ENCODE results near the gene SLC39A3. TPM values are rescaled to one million over a fixed set of nuclear protein-coding genes. Genes with fewer than 3 reads are reported as not detected.

SLC39A3 gene, protein sequence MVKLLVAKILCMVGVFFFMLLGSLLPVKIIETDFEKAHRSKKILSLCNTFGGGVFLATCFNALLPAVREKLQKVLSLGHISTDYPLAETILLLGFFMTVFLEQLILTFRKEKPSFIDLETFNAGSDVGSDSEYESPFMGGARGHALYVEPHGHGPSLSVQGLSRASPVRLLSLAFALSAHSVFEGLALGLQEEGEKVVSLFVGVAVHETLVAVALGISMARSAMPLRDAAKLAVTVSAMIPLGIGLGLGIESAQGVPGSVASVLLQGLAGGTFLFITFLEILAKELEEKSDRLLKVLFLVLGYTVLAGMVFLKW
- 1 to 10 TPM; 7.6 to 7.9 TPM for total RNA-seq
- 16.8 TPM for polyA plus RNA-seq (2013, experiment 1 of 2)
- 17.0 TPM for polyA plus RNA-seq (2013, experiment 2 of 2)
- 4.9 to 32.3 (median 12.0) reads per million in 172 experiments for total RNA-seq

DNA sequence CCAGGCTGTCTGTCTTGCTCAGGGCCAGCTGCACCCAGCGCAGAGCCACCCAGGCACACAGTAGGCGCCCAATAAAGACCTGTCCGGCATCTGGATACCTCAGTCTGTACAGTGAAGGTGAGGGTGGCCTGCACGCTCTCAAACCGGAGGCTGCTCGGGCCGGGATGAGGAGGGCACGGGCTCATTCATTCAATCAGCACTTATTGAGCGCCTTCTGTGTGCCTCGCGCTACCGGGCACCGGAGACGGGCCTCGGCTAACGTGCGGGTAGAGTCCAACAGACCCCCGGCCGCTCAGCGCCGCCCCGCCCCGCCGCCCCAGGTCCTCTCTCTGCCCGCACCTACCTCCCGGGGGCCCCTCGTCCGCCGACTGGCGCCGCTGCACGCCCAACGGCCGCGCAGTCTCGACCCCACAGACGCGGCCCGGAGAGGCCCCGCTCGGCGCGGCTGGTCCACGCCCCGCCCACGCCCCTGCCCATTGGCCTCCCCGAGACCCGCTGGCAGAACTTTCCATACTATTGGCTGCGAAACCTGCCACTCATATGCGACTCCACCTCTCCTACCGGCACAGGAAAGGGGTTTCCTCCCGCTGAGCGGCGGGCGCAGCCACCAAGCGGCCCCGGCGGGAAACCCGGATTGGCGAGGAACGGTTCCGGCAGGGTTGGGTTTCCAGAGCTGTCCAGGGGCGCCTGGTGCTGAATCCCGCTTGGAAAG is at the start of gene SLC39A3:
Gene SLC39A3 (minus strand): TSS at position 416 of the 712 bp plus-strand sequence. CDS start 2,760 bp downstream, outside the sequence.
- H3K4me3 ChIP-seq (ENCODE audit: low read length), result peak within 1 kb of the TSS; percentile 73
- ChIA-PET POLR2A (interaction anchor here (0.9 to 1.1 kb wide), 2 partner anchors 10 to 92 kb away, joined by 3 to 4 read pairs; no protein-coding TSS in a partner anchor), CTCF (interaction anchor here (0.7 to 1.1 kb wide), 2 partner anchors 10 to 91 kb away, joined by 4 to 5 read pairs; no protein-coding TSS in a partner anchor)
- no peaks in the 10 kb centered on the region for H3K9me3 Mint-ChIP-seq
- H3K36me3 ChIP-seq (ENCODE audit: insufficient read depth, low read length), result peaks cover 23% of the 10 kb centered on the region
- H3K36me3 Mint-ChIP-seq (ENCODE audit: low read depth), result peaks cover 29% of the 10 kb centered on the region
- DNase-seq (peak; percentile 97 to 100 (median 99)), ATAC-seq (ENCODE audit: poor library complexity) (peak; percentile 100)
- no peak within 1 kb of the TSS for H3K27ac ChIP-seq (ENCODE audit: low read depth in 1 of 2, low read length in 2 of 2)
- TF ChIP-seq, protein P1, sequence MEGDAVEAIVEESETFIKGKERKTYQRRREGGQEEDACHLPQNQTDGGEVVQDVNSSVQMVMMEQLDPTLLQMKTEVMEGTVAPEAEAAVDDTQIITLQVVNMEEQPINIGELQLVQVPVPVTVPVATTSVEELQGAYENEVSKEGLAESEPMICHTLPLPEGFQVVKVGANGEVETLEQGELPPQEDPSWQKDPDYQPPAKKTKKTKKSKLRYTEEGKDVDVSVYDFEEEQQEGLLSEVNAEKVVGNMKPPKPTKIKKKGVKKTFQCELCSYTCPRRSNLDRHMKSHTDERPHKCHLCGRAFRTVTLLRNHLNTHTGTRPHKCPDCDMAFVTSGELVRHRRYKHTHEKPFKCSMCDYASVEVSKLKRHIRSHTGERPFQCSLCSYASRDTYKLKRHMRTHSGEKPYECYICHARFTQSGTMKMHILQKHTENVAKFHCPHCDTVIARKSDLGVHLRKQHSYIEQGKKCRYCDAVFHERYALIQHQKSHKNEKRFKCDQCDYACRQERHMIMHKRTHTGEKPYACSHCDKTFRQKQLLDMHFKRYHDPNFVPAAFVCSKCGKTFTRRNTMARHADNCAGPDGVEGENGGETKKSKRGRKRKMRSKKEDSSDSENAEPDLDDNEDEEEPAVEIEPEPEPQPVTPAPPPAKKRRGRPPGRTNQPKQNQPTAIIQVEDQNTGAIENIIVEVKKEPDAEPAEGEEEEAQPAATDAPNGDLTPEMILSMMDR (IDR thresholded peaks at IDR 0.05), result no peak
- H3K27me3 Mint-ChIP-seq, result peaks cover 21% of the 10 kb centered on the region
- peaks cover 4 to 5% of the 10 kb centered on the region in 2 experiments for H3K27me3 ChIP-seq (ENCODE audit: control insufficient read depth in 1 of 2, insufficient read depth in 2 of 2, low read length in 2 of 2)
- H3K27ac Mint-ChIP-seq, result peak within 1 kb of the TSS; percentile 40
- intact Hi-C loops (cut with DNase I, micrococcal nuclease), result loop anchor here (1.0 to 5.0 kb wide), 6 partner anchors 37 to 313 kb away; partner anchors contain the start of genes SGTA (in 2 of the 2), GNG7 (in 1 of the 2), LMNB2 (in 1 of the 2) and TIMM13 (in 1 of the 2)
- H3K4me1 Mint-ChIP-seq (ENCODE audit: low read depth), result peaks cover 17% of the 10 kb centered on the region
- peaks cover 0 to 5% of the 10 kb centered on the region in 2 experiments for H3K9me3 ChIP-seq (ENCODE audit: control insufficient read depth in 1 of 2, insufficient read depth in 1 of 2, low read length in 2 of 2)
- H3K4me1 ChIP-seq (ENCODE audit: insufficient read depth, low read length), result peaks cover 19% of the 10 kb centered on the region
- peak within 1 kb of the TSS; percentile 89 for H3K4me3 Mint-ChIP-seq

DNA sequence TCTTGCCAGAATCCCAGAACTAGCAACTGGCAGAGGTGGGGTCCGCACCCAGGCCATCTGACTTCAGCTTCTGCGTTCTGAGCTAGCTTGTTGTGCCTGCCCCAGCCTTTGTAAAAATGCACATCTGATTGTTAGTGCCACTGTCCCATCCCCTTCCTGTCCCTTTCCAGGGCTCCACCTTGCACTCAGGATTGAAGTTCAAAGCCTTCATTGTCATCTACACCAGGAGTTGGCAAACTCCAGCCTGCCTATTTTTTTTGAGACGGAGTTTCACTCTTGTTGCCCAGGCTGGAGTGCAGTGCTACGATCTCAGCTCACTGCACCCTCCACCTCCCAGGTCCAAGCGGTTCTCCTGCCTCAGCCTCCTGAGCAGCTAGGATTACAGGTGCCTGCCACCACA is 48.4 kb upstream of the SLC39A3 start:
- ChIA-PET CTCF (no interaction called here), POLR2A (no interaction called here)
- Mint-ChIP-seq H3K4me3 (peak overlapping the region; percentile 62), H3K9me3 (no peaks in the 10 kb centered on the region), H3K4me1 (ENCODE audit: low read depth) (peaks cover 21% of the 10 kb centered on the region), H3K27me3 (no peaks in the 10 kb centered on the region), H3K36me3 (ENCODE audit: low read depth) (peaks cover 12% of the 10 kb centered on the region), H3K27ac (no peak overlapping the region)
- H3K4me1 ChIP-seq (ENCODE audit: insufficient read depth, low read length), result peaks cover 31% of the 10 kb centered on the region
- H3K4me3 ChIP-seq (ENCODE audit: low read length), result no peak overlapping the region
- H3K27ac ChIP-seq (ENCODE audit: low read depth in 1 of 2, low read length in 2 of 2), result no peak overlapping the region
- no peaks in the 10 kb centered on the region for H3K9me3 ChIP-seq (ENCODE audit: control insufficient read depth in 1 of 2, insufficient read depth in 1 of 2, low read length in 2 of 2)
- DNase-seq (no peak), ATAC-seq (ENCODE audit: poor library complexity) (no peak)
- intact Hi-C loops (cut with DNase I, micrococcal nuclease), result no loop called here
- TF ChIP-seq, protein P1 (IDR thresholded peaks at IDR 0.05), result no peak
- H3K27me3 ChIP-seq (ENCODE audit: control insufficient read depth in 1 of 2, insufficient read depth in 2 of 2, low read length in 2 of 2), result no peaks in the 10 kb centered on the region
- peaks cover 8% of the 10 kb centered on the region for H3K36me3 ChIP-seq (ENCODE audit: insufficient read depth, low read length)

DNA sequence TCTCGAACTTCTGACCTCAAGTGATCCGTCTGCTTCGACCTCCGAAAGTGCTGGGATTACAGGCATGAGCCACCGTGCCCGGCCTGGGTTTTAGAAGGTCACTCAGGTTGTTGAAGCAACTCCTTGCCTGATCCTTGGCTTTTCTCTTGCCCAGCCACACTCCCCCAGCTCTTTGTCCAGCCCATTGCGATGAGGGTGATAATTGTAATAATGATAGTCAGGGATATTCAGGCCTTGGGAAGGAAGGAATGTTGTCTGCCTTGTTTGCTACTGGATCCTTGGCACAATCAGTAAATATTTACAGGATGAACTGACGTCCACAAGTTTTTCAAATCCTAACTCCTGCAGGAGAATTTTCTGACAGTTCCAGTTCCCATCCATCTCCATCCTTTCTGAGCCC is 47.3 kb upstream of the SLC39A3 start:
- Mint-ChIP-seq H3K4me3 (peak overlapping the region; percentile 71), H3K27ac (no peak overlapping the region), H3K36me3 (ENCODE audit: low read depth) (peaks cover 4% of the 10 kb centered on the region), H3K27me3 (no peaks in the 10 kb centered on the region), H3K9me3 (no peaks in the 10 kb centered on the region), H3K4me1 (ENCODE audit: low read depth) (peaks cover 29% of the 10 kb centered on the region)
- TF ChIP-seq, protein P1 (IDR thresholded peaks at IDR 0.05), result no peak
- Histone ChIP-seq H3K36me3 (ENCODE audit: insufficient read depth, low read length) (peaks cover 8% of the 10 kb centered on the region), H3K4me3 (ENCODE audit: low read length) (no peak overlapping the region), H3K9me3 (ENCODE audit: control insufficient read depth in 1 of 2, insufficient read depth in 1 of 2, low read length in 2 of 2) (no peaks in the 10 kb centered on the region), H3K27me3 (ENCODE audit: control insufficient read depth in 1 of 2, insufficient read depth in 2 of 2, low read length in 2 of 2) (no peaks in the 10 kb centered on the region), H3K27ac (ENCODE audit: low read depth in 1 of 2, low read length in 2 of 2) (no peak overlapping the region), H3K4me1 (ENCODE audit: insufficient read depth, low read length) (peaks cover 40% of the 10 kb centered on the region)
- ATAC-seq (ENCODE audit: poor library complexity) (no peak), DNase-seq (no peak)
- intact Hi-C loops (cut with DNase I, micrococcal nuclease), result loop anchor here in 1 of 2 experiments (1.0 kb wide), 1 partner anchor 29 kb away; no protein-coding TSS in a partner anchor
- ChIA-PET POLR2A (no interaction called here), CTCF (no interaction called here)
